ENCODE data around the gene LRP5. TPM values are rescaled to one million over a fixed set of nuclear protein-coding genes. Genes with fewer than 3 reads are reported as not detected.

LRP5 gene
- total and polyA plus RNA-seq, 12 donors = 10.7 to 277 (median 75.8) TPM

- Histone ChIP-seq H3K27me3 (no peaks in the 10 kb centered on the region), H3K4me1 (replicated peaks in 1 of 2) (peaks cover 24 to 61% of the 10 kb centered on the region in 2 donors), H3K4me3 (no peak overlapping the region), H3K9me3 (replicated peaks in 1 of 3) (no peaks in the 10 kb centered on the region), H3K27ac (peak overlapping the region in 2 of 5 donors; percentile 43 to 78), H3K36me3 (replicated peaks in 1 of 2) (no peaks in the 10 kb centered on the region)
- WGBS, 4 donors = 43 to 50% (median 44%) methylated on average over 23 to 25 of the region's 25 CpGs
- intact Hi-C loops (cut with DNase I) = no loop called here
- TF ChIP-seq CTCF (IDR thresholded peaks at IDR 0.05) = no peak
- no peak for TF ChIP-seq POLR2A (IDR thresholded peaks at IDR 0.05)
- DNase-seq = peak in 3 of 7 donors; percentile 47 to 55 (median 51)
These were observed 16.1 kb downstream of the LRP5 start for GRCh38 chr11:68328374-68329091.

GRCh38 chr11:68329536-68329935 lies 17.1 kb downstream of the LRP5 start:
- intact Hi-C loops (cut with DNase I) = no loop called here
- WGBS, 4 donors = 44 to 67% (median 55%) methylated on average over 7 of the region's 7 CpGs
- no peaks in the 10 kb centered on the region for H3K36me3 ChIP-seq (replicated peaks in 1 of 2)
- DNase-seq = peak in 2 of 7 donors; percentile 26 to 43
- no peak for TF ChIP-seq CTCF (IDR thresholded peaks at IDR 0.05)
- TF ChIP-seq POLR2A (IDR thresholded peaks at IDR 0.05) = no peak
- peak overlapping the region in 3 of 5 donors; percentile 35 to 78 (median 60) for H3K27ac ChIP-seq
- H3K9me3 ChIP-seq (replicated peaks in 1 of 3) = no peaks in the 10 kb centered on the region
- H3K4me1 ChIP-seq (replicated peaks in 1 of 2) = peaks cover 24 to 63% of the 10 kb centered on the region in 2 donors
- H3K4me3 ChIP-seq = no peak overlapping the region
- H3K27me3 ChIP-seq = no peaks in the 10 kb centered on the region

GRCh38 chr11:68329978-68330699 lies 17.7 kb downstream of the LRP5 start:
- intact Hi-C loops (cut with DNase I) = no loop called here
- TF ChIP-seq POLR2A (IDR thresholded peaks at IDR 0.05) = no peak
- TF ChIP-seq CTCF (IDR thresholded peaks at IDR 0.05) = no peak
- peak in 3 of 7 donors; percentile 17 to 66 (median 53) for DNase-seq
- Histone ChIP-seq H3K4me3 (no peak overlapping the region), H3K9me3 (replicated peaks in 1 of 3) (no peaks in the 10 kb centered on the region), H3K36me3 (replicated peaks in 1 of 2) (no peaks in the 10 kb centered on the region), H3K4me1 (replicated peaks in 1 of 2) (peaks cover 24 to 69% of the 10 kb centered on the region in 2 donors), H3K27me3 (no peaks in the 10 kb centered on the region), H3K27ac (peak overlapping the region in 4 of 5 donors; percentile 35 to 78 (median 54))
- WGBS, 4 donors = 45 to 61% (median 52%) methylated on average over 10 to 13 of the region's 13 CpGs

- no peak overlapping the region for H3K4me3 ChIP-seq
- TF ChIP-seq POLR2A (IDR thresholded peaks at IDR 0.05) = no peak
- TF ChIP-seq CTCF (IDR thresholded peaks at IDR 0.05) = no peak
- WGBS, 4 donors = 61 to 81% (median 72%) methylated on average over 16 of the region's 16 CpGs
- H3K36me3 ChIP-seq (replicated peaks in 1 of 2) = no peaks in the 10 kb centered on the region
- peak in 2 of 7 donors; percentile 16 to 21 for DNase-seq
- intact Hi-C loops (cut with DNase I) = no loop called here
- no peaks in the 10 kb centered on the region for H3K27me3 ChIP-seq
- H3K4me1 ChIP-seq (replicated peaks in 1 of 2) = peaks cover 24 to 73% of the 10 kb centered on the region in 2 donors
- H3K27ac ChIP-seq = peak overlapping the region in 4 of 5 donors; percentile 48 to 78 (median 55)
- no peaks in the 10 kb centered on the region for H3K9me3 ChIP-seq (replicated peaks in 1 of 3)
These were observed 18.4 kb downstream of the LRP5 start for GRCh38 chr11:68330700-68331337.

Measured in adrenal gland (tissue), 12 donors.